ENCODE measurements around the gene CHIT1.

GRCh38 chr1:203276916-203277545, 47.6 kb upstream of the CHIT1 start:
- TF ChIP-seq ZFP30 (CRISPR knock-in tag; IDR thresholded peaks at IDR 0.05): no peak
- no peak for TF ChIP-seq ZNF565 (CRISPR knock-in tag; conservative IDR thresholded peaks at IDR 0.05; ENCODE audit: low read depth)
- no peak for TF ChIP-seq ZNF70 (CRISPR knock-in tag; IDR thresholded peaks at IDR 0.05)
- TF ChIP-seq TCF4 (CRISPR knock-in tag; IDR thresholded peaks at IDR 0.05; ENCODE audit: borderline replicate concordance): no peak
